Measurements from ENCODE around the gene HECTD1. TPM values are rescaled to one million over a fixed set of nuclear protein-coding genes. Genes with fewer than 3 reads are reported as not detected.

Gene HECTD1
- total and polyA plus RNA-seq, 10 of the 15 experiments (the other 5 are each of a cell fraction or from before 2014, with no cell fraction given) = 27.3 to 116 (median 57.7) TPM

- no peak for FAIRE-seq
- TSS peak; percentile 27 for BruUV-seq (replicated peaks)
- POLR2A ChIA-PET = no interaction called here
Observed at GRCh38 chr14:31113794-31114193, 93.8 kb downstream of the HECTD1 start.

More at GRCh38 chr14:31113794-31114193, 93.8 kb downstream of the HECTD1 start:
- Histone ChIP-seq H3K9ac (ENCODE audit: control insufficient read depth, insufficient read depth, low read length) (no peak overlapping the region), H3K27ac (ENCODE audit: control insufficient read depth, insufficient read depth) (no peak overlapping the region), H3K79me2 (ENCODE audit: control insufficient read depth, insufficient read depth, low read length) (no peaks in the 10 kb centered on the region), H3K9me3 (replicated peaks; ENCODE audit: control insufficient read depth, insufficient read depth, low read length) (no peaks in the 10 kb centered on the region), H2AFZ (ENCODE audit: control insufficient read depth, low read depth, low read length) (no peak overlapping the region), H3K4me3 (no peak overlapping the region), H3K36me3 (ENCODE audit: control insufficient read depth in 2 of 2, insufficient read depth in 2 of 2, low read length in 1 of 2) (peaks cover 3 to 32% of the 10 kb centered on the region in 2 experiments), H3K4me2 (ENCODE audit: control insufficient read depth, insufficient read depth) (no peak overlapping the region), H3K4me1 (ENCODE audit: control insufficient read depth, insufficient read depth, low read length) (no peaks in the 10 kb centered on the region), H3K27me3 (replicated peaks in 1 of 2; ENCODE audit: control insufficient read depth in 2 of 2, insufficient read depth in 2 of 2, low read length in 1 of 2) (no peaks in the 10 kb centered on the region), H4K20me1 (ENCODE audit: control insufficient read depth, insufficient read depth) (no peaks in the 10 kb centered on the region)
- no peak for DNase-seq (ENCODE audit: low read depth, low spot score)
- 100% methylated on average over 3 of the region's 3 CpGs for WGBS (ENCODE audit: insufficient coverage, insufficient replicate concordance, low lambda C conversion rate, missing lambda C conversion rate)
- SMC1A ChIA-PET (ENCODE audit: uncharacterized antibody, unreplicated experiment) = no interaction called here
- no peak for ATAC-seq
- in situ Hi-C loops (cut with MboI) (no loop called here), intact Hi-C loops (cut with micrococcal nuclease; ENCODE audit: unreplicated experiment) (no loop called here)
- RAD21 ChIA-PET (ENCODE audit: unreplicated experiment) = interaction anchor here (0.6 kb wide), 1 partner anchor 981 kb away, joined by 3 read pairs; no protein-coding TSS in a partner anchor
- TF ChIP-seq SREBF2 (IDR thresholded peaks at IDR 0.05; ENCODE audit: low read length) (no peak), ZNF687 (IDR thresholded peaks at IDR 0.05) (no peak)
- CTCF ChIA-PET = no interaction called here
